Keratinocyte (primary cell): ENCODE results near the gene XNDC1N.

Source experiments
- CTCF ChIP-seq, 3 experiments: IDR thresholded peaks in 1 of 3; conservative IDR thresholded peaks in 1 of 3; optimal IDR thresholded peaks in 1 of 3; 2 replicates in 2 of 3; 3 replicates in 1 of 3; pipeline versions ENCODE3 to v1.5.1; 2011; ENCODE audit warnings: low read length in 3 of 3, mild to moderate bottlenecking in 3 of 3, moderate library complexity in 2 of 3, control low read depth in 1 of 3, inconsistent platforms in 1 of 3; ENCODE audit not compliant: insufficient read depth in 2 of 3; ENCODE audit errors: extremely low read depth in 1 of 3
- EZH2 ChIP-seq: IDR thresholded peaks from one replicate; pipeline ENCODE4 v1.6.1; 2012; ENCODE audit warnings: inconsistent platforms, mild to moderate bottlenecking, low read length, moderate library complexity

- TF ChIP-seq EZH2: no peak
- no peak for TF ChIP-seq CTCF (optimal IDR thresholded peaks at IDR 0.05 in 1 of 3, IDR thresholded peaks at IDR 0.05 in 1 of 3, conservative IDR thresholded peaks at IDR 0.05 in 1 of 3; ENCODE audit: extremely low read depth in 1 of 3, insufficient read depth in 2 of 3, low read length in 3 of 3)
Measured at GRCh38 chr11:71951741-71952310, 23.4 kb upstream of the XNDC1N start.
